HG02610 (cell line): ENCODE data around the gene ARMC9.

Experiments
- ATAC-seq: cut with Tn5 transposase; IDR thresholded peaks from one replicate; pipeline ENCODE4 v1.9.1; 2021; ENCODE audit warnings: mild to moderate bottlenecking, moderate library complexity; ENCODE audit not compliant: unreplicated experiment

Gene ARMC9

GRCh38 chr2:231200805-231201474, 2.5 kb downstream of the ARMC9 start:
- no peak for ATAC-seq

- no peak for ATAC-seq
Observed at GRCh38 chr2:231201475-231201814, 3.0 kb downstream of the ARMC9 start.

GRCh38 chr2:231203087-231203486, 4.7 kb downstream of the ARMC9 start:
- ATAC-seq: no peak

GRCh38 chr2:231204146-231204545, 5.7 kb downstream of the ARMC9 start:
- no peak for ATAC-seq

GRCh38 chr2:231204581-231204980, 6.2 kb downstream of the ARMC9 start:
- no peak for ATAC-seq

- no peak for ATAC-seq
Observed at GRCh38 chr2:231207734-231208133, 9.3 kb downstream of the ARMC9 start.

GRCh38 chr2:231210782-231211181, 12.4 kb downstream of the ARMC9 start:
- no peak for ATAC-seq

GRCh38 chr2:231211486-231211885, 13.1 kb downstream of the ARMC9 start:
- ATAC-seq: no peak

- ATAC-seq: no peak
Observed at GRCh38 chr2:231212329-231212845, 14.0 kb downstream of the ARMC9 start.

GRCh38 chr2:231213931-231214642, 15.7 kb downstream of the ARMC9 start:
- ATAC-seq: no peak

- ATAC-seq: no peak
Observed at GRCh38 chr2:231218366-231218765, 19.9 kb downstream of the ARMC9 start.

GRCh38 chr2:231219289-231219688, 20.9 kb downstream of the ARMC9 start:
- ATAC-seq: no peak

- no peak for ATAC-seq
Observed at GRCh38 chr2:231221761-231222160, 23.3 kb downstream of the ARMC9 start.

- peak; percentile 76 for ATAC-seq
Observed at GRCh38 chr2:231222318-231223000, 24.0 kb downstream of the ARMC9 start.

GRCh38 chr2:231223001-231223375, 24.6 kb downstream of the ARMC9 start:
- ATAC-seq: no peak

GRCh38 chr2:231223458-231223976, 25.1 kb downstream of the ARMC9 start:
- ATAC-seq: no peak

GRCh38 chr2:231227310-231228162, 29.1 kb downstream of the ARMC9 start:
- ATAC-seq: peak; percentile 65

- ATAC-seq: peak; percentile 80
Observed at GRCh38 chr2:231228223-231228622, 29.8 kb downstream of the ARMC9 start.

GRCh38 chr2:231228974-231229529, 30.6 kb downstream of the ARMC9 start:
- ATAC-seq: no peak

GRCh38 chr2:231235217-231235616, 36.8 kb downstream of the ARMC9 start:
- no peak for ATAC-seq
